ENCODE measurements around the gene CPD. TPM values are rescaled to one million over a fixed set of nuclear protein-coding genes. Genes with fewer than 3 reads are reported as not detected.
A peak's percentile ranks its signal among the peaks of the same experiment; 100 is the strongest.

The CPD gene
- total and polyA plus RNA-seq, 9 of the 15 experiments (the other 6 are each of a cell fraction or from before 2014, with no cell fraction given), result 4.5 to 24.4 (median 20.4) TPM

DNA sequence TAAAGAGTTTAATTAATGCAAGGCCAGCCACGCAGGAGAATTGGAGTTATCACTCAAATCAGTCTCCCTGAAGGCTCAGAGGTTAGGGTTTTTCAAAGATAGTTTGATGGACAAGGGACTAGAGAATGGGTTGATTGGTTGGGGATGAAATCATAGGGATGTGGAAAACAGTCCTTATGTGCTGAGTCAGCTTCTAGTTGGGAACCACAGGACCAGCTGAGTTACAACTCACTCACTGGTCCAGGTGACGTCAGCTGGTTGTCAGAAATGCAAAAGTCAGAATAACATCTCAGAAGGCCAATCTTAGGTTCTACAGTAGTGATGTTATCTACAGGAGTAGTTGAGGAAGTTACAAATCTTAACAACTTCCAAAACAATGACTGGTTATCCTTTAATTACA lies 47.6 kb downstream of the CPD start (continued):
- TF ChIP-seq, protein P1, sequence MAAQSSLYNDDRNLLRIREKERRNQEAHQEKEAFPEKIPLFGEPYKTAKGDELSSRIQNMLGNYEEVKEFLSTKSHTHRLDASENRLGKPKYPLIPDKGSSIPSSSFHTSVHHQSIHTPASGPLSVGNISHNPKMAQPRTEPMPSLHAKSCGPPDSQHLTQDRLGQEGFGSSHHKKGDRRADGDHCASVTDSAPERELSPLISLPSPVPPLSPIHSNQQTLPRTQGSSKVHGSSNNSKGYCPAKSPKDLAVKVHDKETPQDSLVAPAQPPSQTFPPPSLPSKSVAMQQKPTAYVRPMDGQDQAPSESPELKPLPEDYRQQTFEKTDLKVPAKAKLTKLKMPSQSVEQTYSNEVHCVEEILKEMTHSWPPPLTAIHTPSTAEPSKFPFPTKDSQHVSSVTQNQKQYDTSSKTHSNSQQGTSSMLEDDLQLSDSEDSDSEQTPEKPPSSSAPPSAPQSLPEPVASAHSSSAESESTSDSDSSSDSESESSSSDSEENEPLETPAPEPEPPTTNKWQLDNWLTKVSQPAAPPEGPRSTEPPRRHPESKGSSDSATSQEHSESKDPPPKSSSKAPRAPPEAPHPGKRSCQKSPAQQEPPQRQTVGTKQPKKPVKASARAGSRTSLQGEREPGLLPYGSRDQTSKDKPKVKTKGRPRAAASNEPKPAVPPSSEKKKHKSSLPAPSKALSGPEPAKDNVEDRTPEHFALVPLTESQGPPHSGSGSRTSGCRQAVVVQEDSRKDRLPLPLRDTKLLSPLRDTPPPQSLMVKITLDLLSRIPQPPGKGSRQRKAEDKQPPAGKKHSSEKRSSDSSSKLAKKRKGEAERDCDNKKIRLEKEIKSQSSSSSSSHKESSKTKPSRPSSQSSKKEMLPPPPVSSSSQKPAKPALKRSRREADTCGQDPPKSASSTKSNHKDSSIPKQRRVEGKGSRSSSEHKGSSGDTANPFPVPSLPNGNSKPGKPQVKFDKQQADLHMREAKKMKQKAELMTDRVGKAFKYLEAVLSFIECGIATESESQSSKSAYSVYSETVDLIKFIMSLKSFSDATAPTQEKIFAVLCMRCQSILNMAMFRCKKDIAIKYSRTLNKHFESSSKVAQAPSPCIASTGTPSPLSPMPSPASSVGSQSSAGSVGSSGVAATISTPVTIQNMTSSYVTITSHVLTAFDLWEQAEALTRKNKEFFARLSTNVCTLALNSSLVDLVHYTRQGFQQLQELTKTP (IDR thresholded peaks at IDR 0.05; ENCODE audit: low read depth in 1 of 2, partially characterized antibody in 2 of 2), result no peak
- TF ChIP-seq ZNF77 (CRISPR knock-in tag; IDR thresholded peaks at IDR 0.05) (no peak), PYGO2 (tag; IDR thresholded peaks at IDR 0.05) (no peak), ZNF507 (tag; conservative IDR thresholded peaks at IDR 0.05) (no peak), SNRNP70 (optimal IDR thresholded peaks at IDR 0.05; ENCODE audit: low read depth, low read length) (no peak), RB1 (IDR thresholded peaks at IDR 0.05; ENCODE audit: low read depth) (no peak), DDX20 (tag; IDR thresholded peaks at IDR 0.05; ENCODE audit: low read depth) (no peak), TGIF2 (CRISPR knock-in tag; IDR thresholded peaks at IDR 0.05) (no peak), PML (IDR thresholded peaks at IDR 0.05; ENCODE audit: low read length) (no peak), ETV6 (IDR thresholded peaks at IDR 0.05; ENCODE audit: borderline replicate concordance in 1 of 2, low read depth in 2 of 2, low read length in 1 of 2) (no peak), ETV6 (CRISPR knock-in tag; IDR thresholded peaks at IDR 0.05; ENCODE audit: borderline replicate concordance) (no peak), MAFG (tag; conservative IDR thresholded peaks at IDR 0.05) (peak; percentile 92), ZNF644 (tag; IDR thresholded peaks at IDR 0.05; ENCODE audit: low read depth) (no peak)
- TF ChIP-seq, protein P2, sequence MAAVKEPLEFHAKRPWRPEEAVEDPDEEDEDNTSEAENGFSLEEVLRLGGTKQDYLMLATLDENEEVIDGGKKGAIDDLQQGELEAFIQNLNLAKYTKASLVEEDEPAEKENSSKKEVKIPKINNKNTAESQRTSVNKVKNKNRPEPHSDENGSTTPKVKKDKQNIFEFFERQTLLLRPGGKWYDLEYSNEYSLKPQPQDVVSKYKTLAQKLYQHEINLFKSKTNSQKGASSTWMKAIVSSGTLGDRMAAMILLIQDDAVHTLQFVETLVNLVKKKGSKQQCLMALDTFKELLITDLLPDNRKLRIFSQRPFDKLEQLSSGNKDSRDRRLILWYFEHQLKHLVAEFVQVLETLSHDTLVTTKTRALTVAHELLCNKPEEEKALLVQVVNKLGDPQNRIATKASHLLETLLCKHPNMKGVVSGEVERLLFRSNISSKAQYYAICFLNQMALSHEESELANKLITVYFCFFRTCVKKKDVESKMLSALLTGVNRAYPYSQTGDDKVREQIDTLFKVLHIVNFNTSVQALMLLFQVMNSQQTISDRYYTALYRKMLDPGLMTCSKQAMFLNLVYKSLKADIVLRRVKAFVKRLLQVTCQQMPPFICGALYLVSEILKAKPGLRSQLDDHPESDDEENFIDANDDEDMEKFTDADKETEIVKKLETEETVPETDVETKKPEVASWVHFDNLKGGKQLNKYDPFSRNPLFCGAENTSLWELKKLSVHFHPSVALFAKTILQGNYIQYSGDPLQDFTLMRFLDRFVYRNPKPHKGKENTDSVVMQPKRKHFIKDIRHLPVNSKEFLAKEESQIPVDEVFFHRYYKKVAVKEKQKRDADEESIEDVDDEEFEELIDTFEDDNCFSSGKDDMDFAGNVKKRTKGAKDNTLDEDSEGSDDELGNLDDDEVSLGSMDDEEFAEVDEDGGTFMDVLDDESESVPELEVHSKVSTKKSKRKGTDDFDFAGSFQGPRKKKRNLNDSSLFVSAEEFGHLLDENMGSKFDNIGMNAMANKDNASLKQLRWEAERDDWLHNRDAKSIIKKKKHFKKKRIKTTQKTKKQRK (IDR thresholded peaks at IDR 0.05; ENCODE audit: borderline replicate concordance, low read depth, low read length), result no peak
- TF ChIP-seq, protein P3, sequence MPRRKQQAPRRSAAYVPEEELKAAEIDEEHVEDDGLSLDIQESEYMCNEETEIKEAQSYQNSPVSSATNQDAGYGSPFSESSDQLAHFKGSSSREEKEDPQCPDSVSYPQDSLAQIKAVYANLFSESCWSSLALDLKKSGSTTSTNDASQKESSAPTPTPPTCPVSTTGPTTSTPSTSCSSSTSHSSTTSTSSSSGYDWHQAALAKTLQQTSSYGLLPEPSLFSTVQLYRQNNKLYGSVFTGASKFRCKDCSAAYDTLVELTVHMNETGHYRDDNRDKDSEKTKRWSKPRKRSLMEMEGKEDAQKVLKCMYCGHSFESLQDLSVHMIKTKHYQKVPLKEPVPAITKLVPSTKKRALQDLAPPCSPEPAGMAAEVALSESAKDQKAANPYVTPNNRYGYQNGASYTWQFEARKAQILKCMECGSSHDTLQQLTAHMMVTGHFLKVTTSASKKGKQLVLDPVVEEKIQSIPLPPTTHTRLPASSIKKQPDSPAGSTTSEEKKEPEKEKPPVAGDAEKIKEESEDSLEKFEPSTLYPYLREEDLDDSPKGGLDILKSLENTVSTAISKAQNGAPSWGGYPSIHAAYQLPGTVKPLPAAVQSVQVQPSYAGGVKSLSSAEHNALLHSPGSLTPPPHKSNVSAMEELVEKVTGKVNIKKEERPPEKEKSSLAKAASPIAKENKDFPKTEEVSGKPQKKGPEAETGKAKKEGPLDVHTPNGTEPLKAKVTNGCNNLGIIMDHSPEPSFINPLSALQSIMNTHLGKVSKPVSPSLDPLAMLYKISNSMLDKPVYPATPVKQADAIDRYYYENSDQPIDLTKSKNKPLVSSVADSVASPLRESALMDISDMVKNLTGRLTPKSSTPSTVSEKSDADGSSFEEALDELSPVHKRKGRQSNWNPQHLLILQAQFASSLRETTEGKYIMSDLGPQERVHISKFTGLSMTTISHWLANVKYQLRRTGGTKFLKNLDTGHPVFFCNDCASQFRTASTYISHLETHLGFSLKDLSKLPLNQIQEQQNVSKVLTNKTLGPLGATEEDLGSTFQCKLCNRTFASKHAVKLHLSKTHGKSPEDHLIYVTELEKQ (CRISPR knock-in tag; IDR thresholded peaks at IDR 0.05), result no peak
- TF ChIP-seq, protein P4, sequence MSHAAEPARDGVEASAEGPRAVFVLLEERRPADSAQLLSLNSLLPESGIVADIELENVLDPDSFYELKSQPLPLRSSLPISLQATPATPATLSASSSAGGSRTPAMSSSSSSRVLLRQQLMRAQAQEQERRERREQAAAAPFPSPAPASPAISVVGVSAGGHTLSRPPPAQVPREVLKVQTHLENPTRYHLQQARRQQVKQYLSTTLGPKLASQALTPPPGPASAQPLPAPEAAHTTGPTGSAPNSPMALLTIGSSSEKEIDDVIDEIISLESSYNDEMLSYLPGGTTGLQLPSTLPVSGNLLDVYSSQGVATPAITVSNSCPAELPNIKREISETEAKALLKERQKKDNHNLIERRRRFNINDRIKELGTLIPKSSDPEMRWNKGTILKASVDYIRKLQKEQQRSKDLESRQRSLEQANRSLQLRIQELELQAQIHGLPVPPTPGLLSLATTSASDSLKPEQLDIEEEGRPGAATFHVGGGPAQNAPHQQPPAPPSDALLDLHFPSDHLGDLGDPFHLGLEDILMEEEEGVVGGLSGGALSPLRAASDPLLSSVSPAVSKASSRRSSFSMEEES (CRISPR knock-in tag; IDR thresholded peaks at IDR 0.05), result no peak
